HUDEP-2 (cell line): ENCODE data around the gene DDX47.
"Not testable (repeated sequence)": the region's sequence is repeated elsewhere in the genome, so short reads cannot be mapped to it uniquely, and the experiment has no call there.

Source experiments
- DNase-seq, 76 experiments: peaks; one replicate each; lab custom pipeline; 2025; ENCODE audit not compliant: unreplicated experiment in 76 of 76; lab: John Stamatoyannopoulos, UW

The DDX47 gene

DNA sequence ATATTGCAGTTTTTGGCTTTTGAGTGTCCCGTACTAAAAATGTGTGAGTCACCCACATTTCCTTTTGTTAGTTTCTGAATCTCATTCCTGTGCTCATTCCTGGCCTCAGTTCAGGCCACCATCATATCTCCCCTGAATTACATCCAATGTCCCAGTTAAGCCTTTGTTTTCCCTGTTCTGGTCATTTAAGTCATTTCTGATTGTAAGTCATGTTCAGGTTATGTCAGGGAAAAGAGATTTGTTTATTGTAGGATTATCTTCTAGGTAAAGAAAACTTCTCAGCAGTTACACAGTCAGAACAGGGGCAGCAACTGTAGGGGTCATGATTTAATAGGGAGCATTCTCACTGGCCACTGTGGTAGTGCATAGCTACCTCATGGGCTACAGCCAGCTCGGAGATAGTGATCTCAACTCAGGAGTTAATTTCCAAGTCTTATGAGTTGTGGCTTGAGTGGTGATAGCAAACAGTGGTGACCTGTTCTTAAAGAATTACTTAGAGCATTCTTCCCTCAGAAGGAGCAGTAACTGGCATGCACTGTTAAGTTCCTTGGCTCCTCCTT is 6.7 kb downstream of the DDX47 start:
- peak in 1 of 76 experiments; percentile 14 for DNase-seq

DNA sequence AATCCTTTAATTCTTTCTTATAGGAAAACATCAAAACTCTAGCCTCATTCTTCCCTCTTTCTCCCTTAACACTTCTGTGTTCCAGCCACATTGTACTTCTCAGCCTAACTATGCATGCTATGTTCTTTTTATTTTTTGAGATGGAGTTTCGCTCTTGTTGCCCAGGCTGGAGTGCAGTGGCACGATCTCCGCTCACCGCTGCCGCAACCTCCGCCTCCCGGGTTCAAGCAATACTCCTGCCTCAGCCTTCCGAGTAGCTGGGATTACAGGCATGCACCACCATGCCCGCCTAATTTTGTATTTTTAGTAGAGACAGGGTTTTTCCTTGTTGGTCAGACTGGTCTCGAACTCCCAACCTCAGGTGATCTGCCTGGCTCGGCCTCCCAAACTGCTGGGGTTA is 7.2 kb downstream of the DDX47 start:
- not testable (repeated sequence) for DNase-seq

DNA sequence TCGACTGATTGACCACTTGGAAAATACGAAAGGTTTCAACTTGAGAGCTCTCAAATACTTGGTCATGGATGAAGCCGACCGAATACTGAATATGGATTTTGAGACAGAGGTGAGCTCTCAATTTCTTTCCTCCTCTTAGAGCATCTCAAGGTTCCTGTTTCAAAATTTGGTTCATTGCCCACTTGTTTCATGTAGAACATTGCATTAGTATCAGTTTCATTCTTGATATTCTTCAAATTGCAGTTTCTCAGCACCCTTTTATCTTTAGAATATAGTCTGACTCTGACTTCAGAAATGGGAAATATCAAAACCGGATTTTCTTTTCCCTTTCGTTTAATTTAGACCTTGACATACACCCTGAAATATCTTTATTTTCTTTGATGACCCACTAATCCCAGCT is 8.8 kb downstream of the DDX47 start:
- DNase-seq = no peak

DNA sequence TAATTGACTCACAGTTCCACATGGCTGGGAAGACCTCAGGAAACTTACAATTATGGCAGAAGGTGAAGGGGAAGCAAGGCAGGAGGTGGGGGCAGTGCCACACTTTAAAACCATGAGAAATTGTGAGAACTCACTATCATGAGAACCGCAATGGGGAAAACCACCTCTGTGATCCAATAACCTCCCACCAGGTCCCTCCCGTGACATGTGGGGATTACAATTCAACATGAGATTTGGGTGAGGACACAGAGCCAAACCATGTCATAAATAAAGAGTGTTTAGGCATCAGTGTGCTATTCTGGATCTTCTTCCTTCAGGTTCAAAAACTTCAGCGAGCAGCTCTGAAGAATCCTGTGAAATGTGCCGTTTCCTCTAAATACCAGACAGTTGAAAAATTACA is 9.7 kb downstream of the DDX47 start:
- no peak for DNase-seq

DNA sequence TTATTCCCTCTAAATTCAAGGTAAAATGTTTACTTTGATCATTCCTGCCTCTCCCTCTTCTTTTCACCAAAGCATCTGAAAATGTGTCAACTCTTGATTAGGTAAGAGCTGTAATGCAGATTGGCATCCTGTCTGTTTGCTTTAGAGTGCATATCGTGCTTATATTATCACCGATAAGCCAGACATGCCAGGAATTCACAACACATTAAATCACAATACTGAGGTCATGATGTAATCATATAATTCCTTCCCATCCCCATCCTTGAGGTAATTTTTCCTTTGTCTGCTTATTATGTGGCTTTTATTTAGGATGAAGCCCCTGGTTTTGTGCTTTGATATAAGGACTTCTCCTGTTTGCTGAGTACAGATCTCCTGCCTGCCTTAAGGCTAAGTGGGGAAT is 10.2 kb downstream of the DDX47 start:
- DNase-seq = no peak

DNA sequence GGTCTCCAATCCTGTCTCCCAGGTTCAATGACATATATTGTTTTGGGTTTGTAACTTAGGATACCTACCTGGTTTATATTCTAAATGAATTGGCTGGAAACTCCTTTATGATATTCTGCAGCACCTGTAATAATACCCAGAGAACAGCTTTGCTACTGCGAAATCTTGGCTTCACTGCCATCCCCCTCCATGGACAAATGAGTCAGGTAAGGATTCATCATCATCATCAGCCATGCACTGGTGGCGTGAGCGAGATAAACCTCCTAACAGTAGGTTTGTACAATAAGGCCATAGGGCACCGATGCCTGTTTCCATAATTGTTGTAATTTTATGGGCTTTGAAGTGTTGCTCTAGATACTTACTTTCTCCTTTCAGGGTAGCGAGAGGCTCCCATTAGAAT is 10.7 kb downstream of the DDX47 start:
- no peak for DNase-seq

DNA sequence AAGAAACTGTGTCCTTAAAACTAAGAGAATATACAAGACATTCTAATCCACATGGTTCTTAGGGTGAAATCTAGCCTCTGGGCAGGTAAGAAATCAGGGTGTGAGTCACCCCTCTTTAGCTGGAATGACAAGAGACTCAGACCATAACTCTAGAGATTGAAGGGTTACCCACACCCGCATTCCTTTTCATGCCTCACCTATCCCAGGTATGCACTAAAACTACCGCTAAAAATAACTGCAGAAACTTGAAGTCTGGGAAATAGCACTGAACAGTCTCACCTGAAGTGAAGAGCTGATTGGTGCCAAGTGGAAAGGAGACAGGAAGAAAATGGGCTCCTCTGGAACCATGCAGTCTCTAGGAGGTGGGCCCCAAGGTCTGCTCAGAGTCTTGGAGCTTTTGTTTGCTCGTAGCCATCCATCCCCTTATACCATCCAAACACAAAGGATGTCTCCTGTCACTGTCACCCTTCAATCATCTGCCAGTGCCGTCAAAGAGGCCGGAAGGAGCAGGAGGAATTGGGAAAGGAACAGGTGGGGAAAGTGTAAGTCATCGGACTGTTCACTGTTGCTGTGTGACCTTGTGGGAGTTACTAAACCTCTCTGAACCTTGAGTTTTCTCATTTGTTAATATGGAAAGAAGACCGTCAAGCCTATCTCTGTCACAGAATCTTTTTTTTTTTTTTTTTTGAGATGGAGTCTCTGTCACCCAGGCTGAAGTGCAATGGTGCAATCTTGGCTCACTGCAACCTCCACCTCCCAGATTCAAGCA is 22.4 kb downstream of the DDX47 start:
- DNase-seq = no peak

DNA sequence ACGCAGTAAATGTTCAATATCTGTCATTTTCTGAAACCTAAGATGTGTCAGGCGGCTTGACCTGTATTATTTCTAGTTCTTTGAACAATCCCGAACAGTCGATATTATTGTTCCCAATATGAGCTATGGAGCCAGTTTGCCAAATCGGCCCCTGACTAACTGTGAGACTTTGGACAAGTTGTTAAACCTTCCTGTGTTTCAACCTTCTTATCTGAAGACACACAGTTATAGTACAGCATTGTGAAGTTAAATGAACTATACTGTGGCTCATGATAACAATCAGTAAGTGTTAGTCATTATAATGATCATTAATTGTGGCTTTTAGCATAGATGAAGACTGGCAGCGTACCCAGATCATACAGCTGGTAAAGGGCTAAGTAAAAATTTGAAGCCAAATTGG is 23.4 kb downstream of the DDX47 start:
- DNase-seq = no peak

DNA sequence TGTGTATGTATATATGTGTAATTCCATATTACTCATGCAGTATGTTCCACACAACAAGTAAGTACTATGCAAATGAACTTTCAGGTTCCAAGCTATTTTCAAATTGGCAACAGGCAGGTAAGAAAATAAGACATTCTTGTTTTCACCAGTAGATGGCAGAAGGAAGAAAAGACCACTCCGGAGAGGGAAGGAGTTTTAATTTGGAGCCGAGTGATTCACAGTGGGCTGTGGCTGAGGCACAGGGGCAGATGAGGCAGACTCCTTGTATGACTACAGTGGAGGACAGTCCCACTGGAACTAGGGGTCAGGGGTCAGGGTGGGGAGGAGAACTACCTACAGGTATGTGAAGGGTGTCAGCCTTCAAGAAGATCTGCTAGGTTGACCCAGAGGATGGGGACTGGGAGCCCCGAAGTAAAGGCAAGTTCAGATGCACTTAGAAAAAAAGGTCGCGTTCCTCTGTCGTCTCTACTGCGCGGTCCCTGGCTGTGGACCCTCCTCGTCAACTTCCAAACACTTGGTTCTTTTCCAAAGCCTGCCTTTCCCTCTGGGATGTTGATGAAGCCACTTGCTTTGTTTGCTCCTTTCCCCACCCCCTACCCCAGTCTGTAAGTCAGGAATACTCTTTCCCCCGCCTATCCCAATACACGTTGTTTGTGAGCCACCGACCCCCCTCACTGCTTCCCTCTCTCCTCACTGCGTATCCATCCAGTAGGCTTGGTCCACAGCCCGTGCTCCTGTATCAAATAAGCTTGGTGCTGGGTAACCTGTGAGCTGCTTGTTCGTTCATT is 24.1 kb downstream of the DDX47 start:
- DNase-seq = peak in 14 of 76 experiments; percentile 1 to 40 (median 20)

DNA sequence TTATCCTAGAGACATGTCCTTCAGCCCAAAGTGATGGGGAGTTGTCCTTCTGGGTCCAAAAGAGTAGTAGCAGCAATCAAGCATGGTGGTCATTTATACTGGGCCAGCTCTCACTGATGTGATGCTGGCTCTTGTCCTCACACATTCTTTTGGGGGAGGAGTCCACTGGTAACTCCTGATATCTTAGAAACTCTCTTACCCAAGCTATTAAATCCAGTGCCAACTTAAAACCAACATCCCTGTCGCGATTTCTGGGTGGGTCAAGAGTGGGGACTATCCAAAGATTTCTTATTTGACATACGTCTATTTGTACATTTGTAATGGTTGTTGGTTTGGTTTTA is 24.6 kb downstream of the DDX47 start:
- DNase-seq = no peak

DNA sequence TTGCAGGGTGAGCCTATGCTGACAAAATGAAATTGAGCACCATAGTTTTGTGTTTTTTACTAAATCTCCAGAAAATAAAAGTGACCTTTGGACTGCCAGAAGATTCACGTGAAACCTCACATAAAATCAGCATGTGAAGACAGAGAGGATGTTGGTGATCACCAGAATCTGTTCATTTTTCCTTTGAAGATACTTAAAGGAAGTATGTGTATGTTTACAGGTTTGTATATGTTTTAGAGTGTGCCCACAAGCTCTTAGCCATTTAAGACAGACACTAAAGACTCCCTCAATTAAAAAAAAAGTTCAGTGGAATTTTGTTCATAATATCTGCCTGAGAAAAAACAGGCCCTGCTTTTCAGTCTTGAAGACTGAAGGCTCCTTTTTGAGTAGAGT is 25.9 kb downstream of the DDX47 start:
- DNase-seq = no peak

DNA sequence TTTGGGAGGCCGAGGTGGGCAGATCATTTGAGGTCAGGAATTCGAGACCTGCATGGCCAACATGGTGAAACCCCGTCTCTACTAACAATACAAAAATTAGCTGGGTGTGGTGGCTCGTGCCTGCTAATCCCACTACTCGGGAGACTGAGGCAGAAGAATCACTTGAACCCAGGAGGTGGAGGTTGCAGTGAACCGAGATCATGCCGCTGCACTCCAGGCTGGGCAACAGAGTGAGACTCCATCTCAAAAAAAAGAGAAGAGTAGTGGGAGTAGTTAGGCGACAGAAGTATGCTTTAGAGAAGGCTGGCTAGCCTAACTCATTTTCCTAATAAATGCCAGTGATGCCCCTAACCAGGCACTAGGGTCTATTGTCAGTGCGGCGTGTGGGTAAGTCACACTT is 26.3 kb downstream of the DDX47 start:
- DNase-seq = not testable (repeated sequence)

DNA sequence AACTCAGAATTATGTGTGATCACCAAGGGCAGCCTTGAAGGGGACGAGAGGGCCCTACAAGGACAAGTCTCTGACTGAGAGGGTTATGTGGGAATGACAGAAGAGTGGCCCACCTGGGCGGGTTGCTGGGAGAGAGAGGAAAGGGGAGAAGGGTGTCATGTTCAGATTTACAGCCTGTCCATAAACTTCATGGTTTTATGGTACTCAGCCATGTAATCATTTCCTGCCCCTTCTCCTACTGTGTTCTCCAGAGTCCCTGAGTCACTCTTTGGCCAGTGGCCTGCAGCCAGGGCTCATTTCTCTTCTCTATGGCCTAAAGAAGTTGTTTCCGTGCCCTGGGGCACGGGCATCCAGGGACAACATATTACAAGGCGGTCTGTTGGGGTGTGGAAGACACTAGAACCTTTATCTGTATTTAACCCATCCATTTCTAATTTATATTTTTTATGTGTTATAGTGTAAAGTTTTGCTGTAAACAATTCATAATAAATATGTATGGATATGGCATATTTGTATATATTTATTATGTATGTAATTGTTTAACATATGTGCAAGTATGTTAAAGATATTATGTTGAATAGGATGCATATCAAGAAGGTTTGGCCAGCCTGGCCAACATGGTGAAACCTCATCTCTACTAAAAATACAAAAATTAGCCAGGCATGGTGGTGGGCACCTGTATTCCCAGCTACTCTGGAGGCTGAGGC is 26.9 kb downstream of the DDX47 start:
- DNase-seq = no peak

DNA sequence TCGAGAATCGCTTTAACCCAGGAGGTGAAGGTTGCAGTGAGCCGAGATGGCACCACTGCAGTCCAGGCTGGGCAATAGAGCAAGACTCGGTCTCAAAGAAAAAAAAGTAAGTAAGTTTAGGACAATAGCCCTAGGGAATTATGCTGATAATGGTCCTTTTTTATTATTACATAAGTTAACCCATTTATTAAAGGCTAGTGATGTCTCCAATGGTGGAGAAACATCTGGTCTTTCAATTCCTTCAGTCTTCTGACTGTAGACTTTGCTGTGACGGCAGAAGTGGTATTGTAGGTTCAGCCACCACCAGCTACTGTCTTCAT is 27.4 kb downstream of the DDX47 start:
- no peak for DNase-seq

DNA sequence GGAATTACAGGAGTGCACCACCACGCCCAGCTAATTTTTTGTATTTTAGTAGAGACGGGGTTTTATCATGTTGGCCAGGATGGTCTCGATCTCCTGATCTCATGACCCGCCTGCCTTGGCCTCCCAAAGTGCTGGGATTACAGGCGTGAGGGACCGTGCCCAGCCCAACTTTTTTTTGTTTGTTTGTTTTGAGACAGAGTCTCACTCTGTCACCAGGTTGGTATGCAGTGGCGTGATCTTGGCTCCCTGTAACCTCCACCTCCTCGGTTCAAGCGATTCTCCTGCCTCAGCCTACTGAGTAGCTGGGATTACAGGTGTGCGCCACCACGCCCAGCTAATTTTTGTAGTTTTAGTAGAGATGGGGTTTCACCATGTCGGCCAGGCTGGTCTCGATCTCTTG is 28.3 kb downstream of the DDX47 start:
- DNase-seq = not testable (repeated sequence)

DNA sequence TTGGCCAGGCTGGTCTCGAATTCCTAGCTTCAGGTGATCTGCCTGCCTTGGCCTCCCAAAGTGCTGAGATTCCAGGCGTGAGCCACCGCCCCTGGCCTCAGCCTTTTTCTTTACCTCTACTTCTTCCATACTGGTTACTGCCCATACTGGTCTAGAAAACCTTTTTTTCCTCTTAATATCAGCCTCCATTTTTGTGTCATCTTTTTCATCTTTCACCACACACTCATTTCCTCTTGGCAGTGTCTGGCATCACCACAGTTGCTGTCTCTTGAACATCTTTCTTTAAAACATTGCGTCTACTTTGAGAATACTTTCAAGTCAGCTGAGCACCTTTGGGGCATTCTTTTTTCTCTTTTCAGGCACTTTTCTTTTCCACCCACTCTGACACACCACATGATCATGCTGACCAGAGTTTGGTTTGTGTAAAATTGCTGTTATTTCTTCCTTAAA is 32.7 kb downstream of the DDX47 start:
- no peak for DNase-seq

DNA sequence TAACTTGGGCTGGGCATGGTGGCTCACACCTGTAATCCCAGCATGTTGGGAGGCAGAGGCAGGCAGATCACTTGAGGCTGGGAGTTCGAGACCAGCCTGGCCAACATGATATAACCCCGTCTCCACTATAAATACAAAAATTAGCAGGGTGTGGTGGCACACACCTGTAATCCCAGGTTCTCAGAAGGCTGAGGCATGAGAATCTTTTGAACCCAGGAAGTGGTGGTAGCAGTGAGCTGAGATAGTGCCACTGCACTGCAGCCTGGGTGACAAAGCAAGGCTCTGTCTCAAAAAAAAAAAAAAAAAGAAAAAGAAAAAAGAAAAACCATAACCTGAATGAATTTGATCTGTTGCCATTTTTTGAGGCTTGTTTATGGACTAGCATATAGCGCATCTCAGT is 33.6 kb downstream of the DDX47 start:
- DNase-seq = not testable (repeated sequence)

DNA sequence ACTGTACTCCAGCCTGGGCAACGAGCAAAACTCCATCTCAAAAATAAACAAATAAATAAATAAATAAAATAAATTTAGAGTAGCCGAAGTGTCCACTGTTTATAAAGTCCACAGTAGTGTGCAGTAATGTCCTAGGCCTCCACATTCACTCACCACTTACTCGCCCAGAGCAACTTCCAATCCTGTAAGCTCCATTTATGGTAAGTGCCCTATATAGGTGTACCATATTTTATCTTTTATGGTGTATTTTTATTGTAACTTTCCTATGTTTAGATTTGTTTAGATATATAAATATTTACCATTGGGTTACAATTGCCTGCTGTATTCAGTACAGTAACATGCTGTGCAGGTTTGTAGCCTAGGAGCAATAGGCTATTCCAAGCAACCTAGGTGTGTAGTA is 40.3 kb downstream of the DDX47 start:
- no peak for DNase-seq

DNA sequence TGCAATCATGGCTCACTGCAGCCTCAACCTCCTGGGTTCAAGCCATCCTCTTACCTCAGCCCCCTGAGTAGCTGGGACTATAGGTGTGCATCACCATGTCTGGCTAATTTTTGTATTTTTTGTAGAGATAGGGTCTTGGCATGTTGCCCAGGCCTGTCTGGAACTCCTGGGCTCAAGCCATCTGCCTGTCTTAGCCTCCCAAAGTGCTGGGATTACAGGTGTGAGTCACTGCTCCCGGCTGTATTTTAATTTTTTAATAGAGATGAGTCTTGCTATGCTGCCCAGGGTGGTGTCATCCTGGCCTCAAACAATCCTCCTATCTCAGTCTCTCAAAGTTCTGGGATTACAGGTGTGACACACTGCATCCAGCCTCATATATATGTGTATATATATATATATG is 46.5 kb downstream of the DDX47 start:
- peak in 1 of 76 experiments; percentile 1 for DNase-seq

DNA sequence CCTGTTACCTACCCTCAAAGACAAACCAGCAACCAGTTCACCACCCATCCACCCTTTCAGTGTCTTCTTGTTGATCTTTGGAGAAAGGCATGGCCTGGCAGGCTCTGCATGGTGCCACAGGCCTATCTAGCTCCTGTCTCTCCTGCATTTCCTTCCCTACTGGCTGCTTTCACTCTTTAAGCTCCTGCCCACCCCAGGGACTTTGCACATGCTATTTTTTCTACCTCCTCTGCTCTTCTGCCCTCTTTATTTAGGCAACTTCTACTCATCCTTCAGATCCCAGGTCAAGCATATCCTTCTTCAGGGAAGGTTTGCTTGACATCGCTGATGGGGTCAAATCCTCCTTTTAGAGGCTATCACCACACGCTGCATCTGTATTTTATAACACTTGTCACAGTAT is 51.1 kb downstream of the DDX47 start:
- no peak for DNase-seq

DNA sequence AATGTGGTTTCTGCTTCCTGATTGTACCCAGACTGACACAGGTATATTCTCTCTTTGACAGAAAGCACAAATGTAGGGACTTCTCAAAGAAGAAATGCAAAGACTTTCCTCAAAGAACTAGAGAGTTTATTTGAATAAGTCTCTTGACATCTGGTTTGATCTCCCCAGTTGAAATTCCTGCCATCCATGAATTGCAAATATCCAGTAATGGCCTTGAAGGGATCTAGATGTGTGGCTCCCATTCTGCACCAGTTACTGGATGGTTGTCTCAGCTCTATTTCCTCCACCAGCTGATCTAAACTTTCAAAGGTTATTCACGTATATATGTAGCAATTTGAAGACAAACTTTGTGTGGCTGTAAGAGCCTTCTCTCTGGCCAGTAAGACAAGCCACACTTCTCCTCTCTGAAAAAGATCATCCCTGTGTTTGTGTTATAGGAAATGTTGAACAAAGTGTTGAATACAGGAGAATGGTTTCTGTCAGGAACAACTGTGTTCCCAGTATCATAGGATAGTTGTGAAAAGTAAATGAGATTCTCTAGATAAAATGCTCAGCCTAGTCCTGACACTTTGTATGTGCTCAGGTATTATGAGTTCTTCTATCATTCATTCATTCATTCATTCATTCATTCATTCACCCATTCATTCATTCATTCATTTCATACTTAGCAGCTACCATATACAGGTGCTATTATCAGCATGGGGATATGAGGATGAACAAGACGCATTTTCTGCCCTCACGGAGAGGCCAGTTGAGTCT is 55.5 kb downstream of the DDX47 start:
- DNase-seq = no peak
